HL-60/S4 (cell line): ENCODE data around the gene CENPF.
"Not testable (repeated sequence)": the region's sequence is repeated elsewhere in the genome, so short reads cannot be mapped to it uniquely, and the experiment has no call there.

ENCODE experiments used
- in situ Hi-C: fragments of 300-500 bp; cut with MboI; formaldehyde crosslinking; loops from 2 replicates; pipeline ENCODE4 v1.14.3; 2022; ENCODE audit warnings: low sequenced_read_pairs

The CENPF gene

DNA sequence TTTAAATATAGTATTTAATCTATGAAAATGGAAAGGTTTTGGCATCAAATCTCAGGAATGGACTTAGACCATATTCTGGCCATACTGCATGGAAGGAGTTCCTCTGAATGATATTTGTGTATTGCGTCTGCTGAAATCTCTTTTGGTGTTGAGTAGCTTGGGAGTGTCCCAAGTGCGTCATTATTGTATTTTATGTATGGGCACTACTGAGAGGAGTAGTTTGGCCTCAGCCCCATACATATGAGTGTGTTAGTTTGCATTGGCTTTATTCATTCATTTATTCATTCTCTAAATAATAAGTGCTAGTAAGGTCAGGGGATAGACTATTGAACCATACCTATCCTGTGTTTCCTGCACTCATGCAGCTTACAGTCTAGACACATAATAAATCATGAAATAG, 46.6 kb downstream of the CENPF start:
- in situ Hi-C loops, result loop anchor here (25.0 kb wide), 1 partner anchor 888 kb away; no protein-coding TSS in a partner anchor

DNA sequence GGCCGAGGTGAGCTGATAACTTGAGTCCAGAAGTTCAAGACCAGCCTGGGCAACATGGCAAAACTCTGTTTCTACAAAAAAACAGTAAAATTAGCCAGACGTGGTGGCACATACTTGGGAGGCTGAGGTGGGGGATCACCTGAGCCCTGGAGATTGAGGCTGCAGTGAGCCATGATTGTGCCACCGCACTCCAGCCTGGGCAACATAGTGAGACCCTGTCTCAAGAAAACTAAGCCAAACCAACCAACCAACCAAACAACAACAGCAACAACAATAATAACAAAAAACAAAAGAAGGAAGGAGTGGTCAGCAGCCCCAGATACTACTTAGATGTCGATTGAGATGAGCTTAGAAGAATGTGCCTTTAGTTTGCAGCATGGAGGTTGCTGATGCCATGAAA, 47.7 kb downstream of the CENPF start:
- in situ Hi-C loops, result loop anchor here (25.0 kb wide), 1 partner anchor 887 kb away; no protein-coding TSS in a partner anchor

DNA sequence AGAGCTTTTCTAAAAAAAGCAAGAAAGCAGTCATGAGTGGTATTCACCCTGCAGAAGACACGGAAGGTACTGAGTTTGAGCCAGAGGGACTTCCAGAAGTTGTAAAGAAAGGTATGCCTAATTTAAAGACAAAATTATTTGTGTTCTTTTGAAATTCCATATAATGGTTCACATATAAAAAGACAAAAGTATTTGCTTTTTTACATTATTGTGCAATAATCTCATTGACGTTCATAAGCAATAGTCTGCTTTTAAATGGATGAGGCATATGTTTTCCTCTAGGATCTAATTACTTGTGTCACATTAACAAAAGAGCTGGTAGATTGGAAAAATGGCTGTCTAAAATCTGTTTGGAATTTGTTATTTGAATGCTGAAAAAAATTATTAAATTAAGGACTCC, 54.3 kb downstream of the CENPF start:
- in situ Hi-C loops, result loop anchor here (25.0 kb wide), 1 partner anchor 880 kb away; no protein-coding TSS in a partner anchor

DNA sequence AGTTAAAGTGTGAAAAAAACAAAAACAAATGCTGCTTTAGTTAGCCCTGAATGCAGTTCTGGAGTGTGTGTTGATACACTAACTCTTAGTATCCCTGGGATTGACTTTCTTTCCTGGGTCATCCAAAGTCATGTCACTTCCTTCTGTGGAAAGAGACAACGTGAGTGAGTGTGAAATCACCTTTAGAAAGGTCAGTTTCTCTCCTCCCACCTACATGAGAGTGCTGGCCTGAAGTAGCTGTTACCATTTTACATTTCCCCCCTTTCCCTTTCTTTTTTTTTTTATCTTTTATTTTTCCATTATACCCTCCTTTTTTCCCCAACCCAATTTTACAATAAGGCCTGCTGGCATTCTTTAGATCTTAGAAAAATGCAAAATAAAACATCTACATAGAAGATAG, 55.2 kb downstream of the CENPF start:
- in situ Hi-C loops, result loop anchor here (25.0 kb wide), 1 partner anchor 879 kb away; no protein-coding TSS in a partner anchor

DNA sequence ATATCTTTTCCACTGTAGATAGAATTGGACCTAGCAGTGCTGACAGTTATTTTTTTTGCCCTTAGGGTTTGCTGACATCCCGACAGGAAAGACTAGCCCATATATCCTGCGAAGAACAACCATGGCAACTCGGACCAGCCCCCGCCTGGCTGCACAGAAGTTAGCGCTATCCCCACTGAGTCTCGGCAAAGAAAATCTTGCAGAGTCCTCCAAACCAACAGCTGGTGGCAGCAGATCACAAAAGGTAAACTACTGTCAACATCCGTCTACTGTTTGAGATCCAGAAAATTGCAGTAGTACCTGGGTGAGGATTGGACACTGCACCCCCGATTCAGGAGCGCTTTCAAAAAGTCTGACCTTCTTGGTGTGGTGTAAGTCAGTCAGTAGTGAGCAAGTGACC, 55.8 kb downstream of the CENPF start:
- in situ Hi-C loops, result loop anchor here (25.0 kb wide), 1 partner anchor 879 kb away; no protein-coding TSS in a partner anchor

DNA sequence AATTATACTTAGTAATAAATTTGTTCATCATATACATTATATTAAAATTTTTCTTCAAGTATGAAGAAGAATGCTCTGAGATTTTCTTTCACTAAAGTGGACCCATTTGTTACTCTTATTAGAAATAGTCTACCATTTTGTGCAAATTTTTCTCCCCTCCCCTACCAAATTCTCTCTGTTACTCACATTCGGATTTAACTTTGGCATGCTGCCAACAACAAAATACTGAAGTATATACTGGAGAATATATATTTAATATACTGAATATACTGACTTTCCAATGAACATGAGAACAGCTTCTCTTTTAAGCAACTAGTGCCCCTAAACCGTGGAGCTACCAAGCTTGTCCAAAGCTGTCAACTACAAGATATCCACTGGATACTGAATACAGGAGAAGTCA, 57.2 kb downstream of the CENPF start:
- in situ Hi-C loops, result loop anchor here (25.0 kb wide), 1 partner anchor 877 kb away; no protein-coding TSS in a partner anchor

DNA sequence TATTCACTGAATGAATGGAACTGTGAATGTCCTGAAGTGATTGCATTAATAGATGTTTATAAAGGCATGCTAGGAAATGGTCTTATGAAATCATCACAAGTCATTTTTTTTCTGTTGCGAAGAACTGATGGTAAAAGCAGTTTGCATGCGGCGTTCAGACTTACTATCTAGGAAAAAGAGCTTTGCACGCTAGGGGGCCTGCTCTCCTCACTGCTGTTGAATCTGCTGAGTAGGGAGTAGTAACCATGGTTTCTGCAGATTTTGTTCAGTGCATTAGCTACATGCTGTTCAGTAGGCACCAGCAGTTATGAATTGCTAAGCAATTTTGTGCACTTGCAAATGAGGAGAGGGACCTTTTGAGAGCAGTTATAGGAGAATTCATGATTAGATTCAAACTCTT, 57.9 kb downstream of the CENPF start:
- in situ Hi-C loops, result loop anchor here (25.0 kb wide), 1 partner anchor 876 kb away; no protein-coding TSS in a partner anchor

DNA sequence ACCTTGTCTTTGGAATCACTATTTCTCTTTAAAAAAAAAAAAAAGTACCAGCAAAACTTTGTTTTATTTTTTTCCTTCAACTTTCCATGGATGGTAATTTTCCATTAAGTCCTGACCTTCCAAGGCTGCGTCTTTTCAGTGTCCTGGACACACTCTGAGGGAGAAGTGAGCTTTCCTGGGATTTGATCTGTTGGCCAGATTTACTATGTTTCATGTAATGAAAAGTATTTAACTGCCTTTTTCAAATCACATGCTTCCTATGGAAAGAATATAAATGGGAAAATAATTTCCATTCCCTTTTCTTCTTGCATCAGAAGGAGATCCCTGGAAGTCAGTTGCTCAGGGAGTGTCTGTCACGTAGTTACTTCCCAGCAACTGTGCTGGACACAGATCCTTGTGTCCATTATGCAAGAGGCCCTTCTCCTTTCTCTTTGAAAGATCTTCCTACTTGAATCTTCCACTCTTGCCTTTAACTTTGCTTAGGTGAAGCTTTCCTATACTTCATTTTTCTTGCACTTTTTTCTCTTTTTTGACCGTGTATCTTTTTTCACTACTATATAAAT, 59.3 kb downstream of the CENPF start:
- in situ Hi-C loops, result loop anchor here (25.0 kb wide), 1 partner anchor 875 kb away; no protein-coding TSS in a partner anchor

DNA sequence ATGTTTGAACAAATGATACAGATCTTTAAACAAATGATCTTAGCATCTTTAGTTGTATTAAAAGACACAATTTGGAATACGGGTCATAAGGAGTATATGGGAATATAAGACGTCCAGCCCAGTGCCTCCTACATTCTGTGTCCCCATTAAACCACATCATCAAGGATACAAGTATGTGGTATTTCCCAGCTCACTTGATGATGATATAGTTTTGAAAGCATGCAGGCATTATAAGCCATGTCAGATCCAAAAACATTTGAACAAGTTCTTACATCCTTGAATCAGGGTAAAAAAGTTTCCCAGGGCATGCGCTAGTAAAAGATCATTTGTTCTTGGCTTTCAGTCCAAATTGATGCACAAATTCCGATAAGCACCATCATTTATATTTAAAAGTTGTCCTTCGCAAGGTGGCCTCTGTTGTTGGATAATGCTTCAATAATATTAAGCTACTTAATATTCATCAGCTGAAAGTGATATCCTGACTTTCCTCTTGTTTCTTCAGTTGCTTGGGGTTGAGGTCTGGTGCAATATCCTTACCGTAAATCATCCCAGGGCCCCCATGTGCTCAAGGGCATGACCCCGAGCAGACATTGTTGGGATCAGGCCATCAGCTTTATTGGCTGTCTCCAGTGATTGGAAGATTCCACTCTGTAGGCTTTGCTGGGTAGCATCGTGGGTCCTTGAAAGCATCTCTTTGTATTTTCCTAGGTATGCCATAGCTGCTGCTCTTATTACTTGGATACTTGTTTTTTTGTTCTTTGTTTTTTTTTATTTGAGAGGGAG, 61.8 kb downstream of the CENPF start:
- in situ Hi-C loops, result loop anchor here (25.0 kb wide), 1 partner anchor 872 kb away; no protein-coding TSS in a partner anchor

DNA sequence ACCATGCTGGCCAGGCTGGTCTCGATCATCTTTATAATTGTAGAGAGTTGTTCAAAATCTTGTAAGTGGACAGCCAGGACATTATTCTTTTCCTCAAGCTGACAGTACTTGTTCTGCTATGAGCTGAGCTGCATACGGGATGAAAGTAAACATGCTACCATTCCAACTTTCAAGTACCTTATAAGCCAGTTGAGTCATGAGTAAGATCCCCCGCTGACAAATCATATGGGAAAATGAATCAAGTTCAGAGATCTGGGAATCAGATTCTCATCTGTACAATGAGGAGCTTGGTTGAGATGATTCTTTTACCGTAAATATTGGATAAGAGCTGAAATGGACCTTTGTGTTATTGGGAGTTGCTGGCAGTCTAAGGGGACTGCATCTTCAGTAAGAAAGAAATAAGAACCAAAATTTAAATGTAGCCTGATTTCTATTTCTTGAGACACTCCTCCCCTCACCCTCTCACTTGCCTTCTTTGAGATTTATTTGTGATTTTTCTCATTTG, 62.7 kb downstream of the CENPF start:
- in situ Hi-C loops, result loop anchor here (25.0 kb wide), 1 partner anchor 872 kb away; no protein-coding TSS in a partner anchor

DNA sequence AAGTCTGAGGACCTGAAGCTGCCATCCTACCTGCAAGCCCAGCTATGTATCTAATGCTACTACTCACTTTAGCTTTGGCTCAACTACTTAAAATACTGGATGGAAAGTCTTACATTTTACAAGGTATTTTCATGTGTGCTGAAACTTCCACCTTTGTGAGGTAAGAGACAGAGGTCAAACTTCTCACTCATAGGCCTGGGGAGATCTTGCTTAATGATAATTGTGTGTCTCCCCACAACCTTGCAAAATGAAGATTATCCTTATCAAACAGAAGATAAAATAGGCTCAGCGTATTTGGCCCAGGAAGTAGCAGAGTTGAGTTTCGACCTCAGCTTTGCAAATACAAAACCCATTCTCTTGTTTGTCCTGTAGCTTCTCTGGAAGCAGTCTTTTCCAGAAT, 63.7 kb downstream of the CENPF start:
- in situ Hi-C loops, result loop anchor here (25.0 kb wide), 1 partner anchor 871 kb away; no protein-coding TSS in a partner anchor

DNA sequence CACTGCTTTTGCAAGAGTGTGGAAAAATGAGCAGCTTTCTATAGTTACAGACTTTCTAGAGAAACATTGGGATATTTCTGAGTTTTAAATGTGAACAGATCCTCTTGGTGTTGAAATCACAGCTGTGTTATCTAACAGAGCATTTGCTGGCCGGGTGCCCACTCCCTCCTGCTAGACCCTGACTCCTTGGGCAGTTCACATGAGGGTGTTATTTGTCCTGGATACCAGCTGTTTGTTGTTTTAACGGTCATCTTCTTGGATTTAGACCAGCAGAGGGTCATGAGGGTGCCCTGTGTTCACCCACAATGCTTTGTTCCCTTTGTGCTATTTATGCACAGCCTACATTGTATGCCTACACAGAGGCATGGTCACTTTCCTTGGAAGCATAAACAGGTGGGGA, 67.1 kb downstream of the CENPF start:
- in situ Hi-C loops, result loop anchor here (25.0 kb wide), 1 partner anchor 867 kb away; no protein-coding TSS in a partner anchor

DNA sequence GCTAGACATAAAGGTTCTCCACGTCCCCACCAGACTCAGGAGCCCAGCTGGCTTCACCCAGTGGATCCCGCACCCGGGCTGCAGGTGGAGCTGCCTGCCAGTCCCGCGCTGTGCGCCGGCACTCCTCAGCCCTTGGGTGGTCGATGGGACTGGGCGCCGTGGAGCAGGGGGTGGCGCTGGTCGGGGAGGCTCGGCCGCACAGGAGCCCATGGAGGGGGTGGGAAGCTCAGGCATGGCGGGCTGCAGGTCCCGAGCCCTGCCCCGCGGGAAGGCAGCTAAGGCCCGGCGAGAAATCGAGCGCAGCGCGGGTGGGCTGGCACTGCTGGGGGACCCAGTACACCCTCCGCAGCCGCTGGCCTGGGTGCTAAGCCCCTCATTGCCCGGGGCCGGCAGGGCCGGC, 70.0 kb downstream of the CENPF start:
- in situ Hi-C loops, result loop anchor here (25.0 kb wide), 1 partner anchor 864 kb away; no protein-coding TSS in a partner anchor

DNA sequence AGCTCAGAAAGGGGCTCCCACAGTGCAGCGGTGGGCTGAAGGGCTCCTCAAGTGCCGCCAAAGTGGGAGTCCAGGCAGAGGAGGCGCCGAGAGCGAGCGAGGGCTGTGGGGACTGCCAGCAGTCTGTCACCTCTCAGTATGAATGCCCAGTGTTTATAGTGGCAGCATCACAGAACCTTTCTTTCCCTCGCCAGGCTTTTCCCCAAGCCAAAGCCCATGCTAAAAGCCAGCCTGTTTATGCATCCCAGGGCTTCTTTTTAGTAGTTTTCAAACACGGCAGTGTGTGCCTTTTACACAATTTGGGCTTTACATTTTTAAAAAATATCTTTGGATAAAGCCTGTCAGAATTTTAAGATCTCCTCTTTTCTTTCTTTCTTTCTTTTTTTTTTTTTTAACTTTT, 70.6 kb downstream of the CENPF start:
- in situ Hi-C loops, result loop anchor here (25.0 kb wide), 1 partner anchor 864 kb away; no protein-coding TSS in a partner anchor

DNA sequence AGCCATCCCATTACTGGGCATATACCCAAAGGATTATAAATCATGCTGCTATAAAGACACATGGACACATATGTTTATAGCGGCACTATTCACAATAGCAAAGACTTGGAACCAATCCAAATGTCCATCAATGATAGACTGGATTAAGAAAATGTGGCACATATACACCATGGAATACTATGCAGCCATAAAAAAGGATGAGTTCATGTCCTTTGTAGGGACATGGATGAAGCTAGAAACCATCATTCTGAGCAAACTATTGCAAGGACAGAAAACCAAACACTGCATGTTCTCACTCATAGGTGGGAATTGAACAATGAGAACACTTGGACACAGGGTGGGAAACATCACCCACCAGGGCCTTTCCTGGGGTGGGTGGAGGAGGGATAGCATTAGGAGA, 72.5 kb downstream of the CENPF start:
- in situ Hi-C loops, result not testable (repeated sequence)

DNA sequence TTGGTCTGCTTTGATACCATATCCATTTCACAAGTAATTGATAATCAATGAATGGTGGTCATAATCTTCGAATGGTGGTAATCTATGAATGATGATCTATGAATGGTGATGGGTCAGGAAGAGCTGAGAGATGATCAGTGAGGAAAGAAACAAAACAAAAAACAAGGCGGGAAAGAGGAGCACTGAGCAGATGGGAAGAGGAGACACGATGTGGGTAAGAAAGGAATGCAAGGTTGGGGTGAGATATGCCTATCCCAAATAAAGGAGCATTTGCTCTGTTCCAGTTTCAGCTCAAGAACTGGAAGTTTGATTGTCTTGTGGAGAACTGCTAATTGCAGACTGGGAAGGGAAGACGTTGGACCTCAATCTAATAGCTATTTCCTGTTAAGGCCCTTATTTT, 73.8 kb downstream of the CENPF start:
- in situ Hi-C loops, result no loop called here

DNA sequence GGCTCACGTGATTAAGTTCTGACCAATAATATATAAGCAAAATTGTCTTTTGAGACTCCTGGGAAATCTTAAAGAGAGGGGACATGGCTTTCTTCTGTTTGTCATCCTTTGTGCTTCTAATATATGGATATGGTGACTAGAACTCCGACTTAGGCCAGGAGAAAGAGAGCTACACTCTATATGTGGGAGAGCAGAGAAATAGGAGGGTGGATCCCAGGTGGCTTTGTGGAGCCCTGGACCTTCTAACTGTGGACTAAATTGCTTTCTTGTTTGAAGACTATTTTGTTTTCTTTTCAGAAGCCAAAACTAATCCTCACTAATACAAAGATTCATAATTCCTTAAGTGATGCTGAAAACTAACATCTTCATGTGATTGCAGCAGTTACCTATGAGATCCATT, 75.0 kb downstream of the CENPF start:
- in situ Hi-C loops, result no loop called here

DNA sequence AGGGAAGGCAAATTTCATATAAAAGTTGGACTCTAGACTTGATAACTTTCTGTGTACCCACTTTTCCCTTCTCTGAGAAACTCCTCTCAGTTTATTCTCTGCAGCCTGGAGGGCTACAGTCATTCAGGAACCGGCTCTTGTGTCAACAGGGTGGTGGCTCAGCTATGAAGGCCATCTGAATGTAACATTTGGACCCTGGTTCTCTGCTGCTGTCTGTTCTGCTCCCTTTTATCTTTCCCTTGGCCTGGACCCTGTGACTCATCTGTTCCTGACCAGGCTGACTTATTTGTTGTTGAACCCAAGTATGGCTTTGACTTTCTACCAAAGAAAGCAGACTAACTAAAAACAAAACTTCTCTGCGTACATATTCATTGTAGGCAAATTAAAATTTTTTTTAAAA, 75.4 kb downstream of the CENPF start:
- in situ Hi-C loops, result no loop called here

DNA sequence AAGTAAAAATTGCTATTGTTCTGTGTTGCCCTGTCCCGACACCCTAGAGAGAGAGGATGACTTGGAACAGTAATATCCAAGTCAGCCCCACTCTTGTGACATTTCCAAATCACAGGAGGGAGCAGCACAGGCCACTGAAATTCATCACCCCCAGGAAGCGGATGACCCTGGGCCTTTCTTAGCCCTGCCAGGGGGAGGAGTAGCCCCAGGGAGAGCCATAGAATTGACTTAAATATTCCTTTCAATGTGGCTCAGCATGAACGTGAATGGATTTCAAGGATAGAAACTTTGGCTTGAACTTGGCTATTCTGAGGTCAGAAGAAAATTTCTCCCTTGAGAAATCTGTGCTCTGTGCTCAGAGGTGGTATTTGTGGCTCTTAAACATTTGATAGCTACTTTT, 80.6 kb downstream of the CENPF start:
- in situ Hi-C loops, result no loop called here

DNA sequence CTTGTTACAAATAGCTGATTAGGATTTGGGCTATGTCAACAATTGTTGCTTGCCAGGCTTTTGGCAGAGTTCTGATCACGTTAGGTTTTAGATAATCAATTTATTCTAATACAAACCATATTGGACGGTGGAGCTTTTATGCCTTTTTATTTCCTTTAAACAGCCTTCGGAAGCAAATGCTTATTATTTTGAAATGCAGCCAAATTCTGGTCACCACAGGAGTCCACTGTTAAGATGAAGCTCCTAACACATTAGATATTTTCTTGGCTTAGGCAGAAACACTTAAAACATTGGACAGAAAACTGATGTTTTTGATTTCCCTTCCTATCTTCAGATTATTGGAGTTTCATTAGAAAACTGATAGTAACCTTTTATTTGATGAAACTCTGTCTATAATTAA, 82.9 kb downstream of the CENPF start:
- in situ Hi-C loops, result no loop called here

DNA sequence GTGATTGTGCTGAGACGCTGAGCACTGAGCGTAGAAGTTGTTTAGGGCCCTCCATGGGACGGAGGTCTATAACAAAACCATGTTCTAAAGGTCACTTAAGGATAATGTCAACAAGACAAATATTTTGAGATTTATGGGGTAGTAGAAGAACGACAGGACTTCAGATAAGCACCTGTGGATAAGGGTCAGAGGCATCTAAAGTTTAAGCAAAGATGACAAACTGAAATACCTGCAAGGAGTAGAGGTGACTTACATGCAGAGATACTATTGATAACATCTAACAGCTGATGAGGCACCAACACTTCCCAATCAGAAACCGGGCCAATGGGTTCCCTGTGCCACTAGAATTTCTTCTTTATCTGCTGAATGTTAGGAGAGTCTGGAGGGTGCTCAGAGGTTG, 83.5 kb downstream of the CENPF start:
- in situ Hi-C loops, result no loop called here

DNA sequence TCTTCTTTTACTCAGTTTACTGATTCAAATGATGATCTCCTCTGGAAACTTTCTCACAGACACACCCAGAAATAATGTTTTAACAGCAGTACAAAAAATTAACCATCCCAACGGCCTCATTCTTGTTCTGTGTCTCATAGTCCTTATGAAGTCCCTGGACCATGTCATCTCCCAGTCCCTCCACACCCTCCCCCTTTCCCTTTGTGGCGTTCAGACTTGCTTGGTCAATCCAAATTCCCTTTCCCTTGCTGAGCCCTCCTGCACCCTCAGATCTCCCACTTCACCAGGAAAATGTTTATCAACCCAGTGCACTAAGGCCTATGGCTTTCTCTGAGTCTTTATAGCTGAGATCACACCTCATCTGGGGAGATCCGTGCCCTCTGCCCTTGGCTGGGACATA, 85.9 kb downstream of the CENPF start:
- in situ Hi-C loops, result no loop called here
